Measurements from ENCODE around the gene ZNF267.
"Not testable (repeated sequence)": the region's sequence is repeated elsewhere in the genome, so short reads cannot be mapped to it uniquely, and the experiment has no call there.

DNA sequence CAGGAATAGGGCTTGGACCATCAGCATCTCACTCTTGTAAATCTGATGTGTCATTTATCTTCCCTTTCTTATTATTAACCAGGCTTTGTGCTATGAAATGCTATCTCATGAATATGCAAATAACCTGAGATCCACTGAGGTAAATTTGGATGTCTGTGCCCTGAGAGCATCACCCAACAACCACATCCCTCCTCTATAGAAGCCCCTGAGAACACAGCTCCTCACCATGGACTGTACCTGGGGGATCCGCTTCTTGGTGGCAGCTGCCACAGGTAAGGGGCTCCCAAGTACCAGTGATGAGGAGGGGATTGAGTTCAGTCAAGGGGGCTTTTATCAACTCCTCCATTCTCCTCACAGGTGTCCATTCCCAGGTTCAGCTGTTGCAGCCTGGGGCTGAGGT lies 78.2 kb downstream of the ZNF267 start:
- not testable (repeated sequence) for TF ChIP-seq CTCF, POLR2A (IDR thresholded peaks at IDR 0.05)
